ENCODE data around the gene EML1. TPM values are rescaled to one million over a fixed set of nuclear protein-coding genes. Genes with fewer than 3 reads are reported as not detected.

Gene EML1
- total RNA-seq, 2 donors from 2014 or later = 83.1 to 92.6 TPM

DNA sequence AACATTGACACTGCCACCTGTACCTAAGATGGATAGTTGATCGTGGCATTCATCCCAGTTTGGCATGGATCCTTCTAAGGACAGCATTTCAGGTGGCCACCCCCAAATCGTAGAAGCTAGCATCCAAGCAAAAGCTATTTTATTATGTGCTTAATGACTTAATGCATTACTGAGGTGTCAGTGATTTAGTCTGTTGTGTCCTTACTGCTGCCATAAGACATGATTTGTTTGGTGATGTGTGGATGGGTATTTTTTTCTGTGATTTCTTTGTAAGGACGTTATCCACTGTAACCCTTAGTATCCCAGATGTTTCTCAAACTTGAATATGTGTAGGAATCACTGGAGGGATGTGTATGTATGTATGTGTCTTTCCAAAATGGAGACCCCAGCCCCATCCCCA is 190.8 kb downstream of the EML1 start:
- no peak for DNase-seq (ENCODE audit: low spot score)

DNA sequence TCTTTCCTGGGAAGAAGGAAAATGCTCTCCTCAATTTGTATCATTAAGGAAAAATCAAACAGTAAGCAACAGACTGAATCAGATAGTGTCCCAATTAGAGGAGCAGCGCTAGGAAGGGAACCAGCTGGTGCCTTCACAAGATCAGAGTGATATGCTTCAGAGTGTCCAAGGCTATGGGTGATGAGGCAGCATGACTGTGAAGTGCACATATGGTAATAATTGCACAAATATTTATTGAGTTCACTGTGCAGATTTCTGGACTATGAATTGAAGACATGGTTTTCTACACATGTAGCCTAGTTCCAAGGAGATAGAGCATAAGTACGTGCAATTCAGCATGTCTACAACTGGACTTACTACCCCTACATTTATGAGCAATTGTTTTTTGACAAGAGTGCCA is 193.2 kb downstream of the EML1 start:
- no peak for DNase-seq (ENCODE audit: low spot score)
- intact Hi-C loops (cut with DNase I) = loop anchor here (10.0 kb wide), 1 partner anchor 208 kb away; no protein-coding TSS in a partner anchor

More for the DNA sequence above, 190.8 kb downstream of the EML1 start:
- intact Hi-C loops (cut with DNase I) = loop anchor here (5.0 to 10.0 kb wide), 2 partner anchors 123 to 211 kb away; no protein-coding TSS in a partner anchor

DNA sequence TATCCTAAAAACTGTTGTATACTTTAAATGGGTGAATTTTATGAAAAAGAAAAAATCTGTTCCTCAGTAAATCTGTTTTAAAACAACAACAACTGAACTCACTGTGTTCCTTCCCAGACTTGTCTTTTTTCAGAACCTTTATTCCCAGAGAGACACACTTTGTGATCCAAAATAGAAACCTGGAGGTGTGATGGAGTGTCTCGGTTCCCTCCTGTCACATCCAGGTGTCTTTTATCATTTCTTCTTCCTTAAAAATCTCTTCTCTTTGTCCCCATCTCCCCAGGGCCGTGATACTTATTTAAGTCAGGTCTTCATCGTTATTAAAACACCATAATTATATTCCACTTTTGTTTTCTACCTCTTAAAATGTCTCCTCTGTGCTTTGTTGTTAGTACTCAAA is 195.8 kb downstream of the EML1 start:
- intact Hi-C loops (cut with DNase I) = loop anchor here (10.0 kb wide), 1 partner anchor 206 kb away; no protein-coding TSS in a partner anchor
- no peak for DNase-seq (ENCODE audit: low spot score)

DNA sequence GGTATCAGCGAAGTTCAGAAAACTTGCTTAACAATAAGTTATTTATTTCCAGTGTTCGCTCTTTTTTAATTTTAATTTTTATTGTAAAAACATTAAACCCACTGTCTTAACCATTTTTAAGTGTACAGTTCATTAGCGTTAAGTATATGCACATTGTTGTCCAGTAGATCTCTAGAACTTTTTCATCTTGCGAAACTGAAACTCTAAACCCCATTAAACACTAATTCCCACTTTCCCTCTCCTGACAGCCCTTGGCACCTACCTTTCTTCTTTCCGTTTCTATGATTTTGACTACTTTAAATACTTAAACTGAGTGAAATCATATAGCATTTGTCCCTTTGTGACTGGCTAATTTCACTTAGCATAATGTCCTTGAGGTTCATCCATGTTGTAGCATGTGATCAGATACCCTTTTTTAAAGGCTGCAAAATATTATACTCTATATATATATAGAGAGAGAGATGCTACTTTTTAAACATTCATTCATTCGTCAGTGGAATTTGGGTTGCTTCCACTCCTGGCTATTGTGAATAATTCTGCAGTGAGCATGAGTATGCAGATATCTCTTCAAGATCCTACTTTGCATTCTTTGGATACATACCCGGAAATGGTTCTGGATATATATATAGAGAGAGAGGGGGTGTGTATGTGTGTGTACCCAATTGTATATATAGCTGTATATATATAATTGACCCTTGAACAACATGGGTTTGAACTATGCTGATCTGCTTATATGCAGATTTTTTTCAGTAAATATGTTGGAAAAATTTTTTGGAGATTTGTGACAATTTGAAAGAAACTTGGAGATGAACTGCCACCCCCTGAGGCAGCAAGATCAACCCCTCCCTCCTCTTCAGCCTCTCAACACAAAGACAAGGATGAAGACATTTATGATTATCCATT is 197.3 kb downstream of the EML1 start:
- intact Hi-C loops (cut with DNase I) = no loop called here
- DNase-seq (ENCODE audit: low spot score) = no peak

DNA sequence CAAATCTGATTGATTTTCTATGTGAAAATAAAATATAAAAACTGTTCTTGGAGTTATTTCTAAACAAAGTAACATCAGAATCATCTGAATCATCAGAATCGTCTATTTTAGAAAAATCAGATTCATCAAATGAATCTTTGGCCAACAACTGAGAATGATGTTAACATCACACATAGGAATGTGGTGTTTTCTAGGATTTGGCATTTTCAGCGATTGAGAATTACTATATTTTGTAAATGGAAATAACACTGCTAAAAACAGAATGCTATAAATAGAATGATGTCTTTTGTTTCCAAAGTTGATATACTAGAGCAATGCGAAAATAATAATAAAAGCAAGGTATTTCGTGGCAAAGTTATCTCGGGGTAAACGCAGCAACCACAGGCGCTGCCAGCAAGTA is 198.1 kb downstream of the EML1 start:
- no peak for DNase-seq (ENCODE audit: low spot score)
- intact Hi-C loops (cut with DNase I) = no loop called here

Other genes with a start within 250 kb of the EML1 start
- gene CCDC85C, start 189.2 kb upstream of the EML1 start, total RNA-seq = 10 to 100 TPM; 19.8 to 28.2 TPM
- 10 to 100 TPM; 10.9 to 11.6 TPM for gene HHIPL1, start 148.3 kb upstream of the EML1 start, total RNA-seq
- gene CYP46A1, start 109.1 kb upstream of the EML1 start, total RNA-seq = 1 to 10 TPM; 1.3 TPM

Data from posterior vena cava (tissue), 2 donors.